ENCODE measurements around the gene COG5. TPM values are rescaled to one million over a fixed set of nuclear protein-coding genes. Genes with fewer than 3 reads are reported as not detected.

The COG5 gene
- polyA plus RNA-seq, 1 of the 3 experiments (the other 2 are of a cell fraction), result 21.2 TPM

DNA sequence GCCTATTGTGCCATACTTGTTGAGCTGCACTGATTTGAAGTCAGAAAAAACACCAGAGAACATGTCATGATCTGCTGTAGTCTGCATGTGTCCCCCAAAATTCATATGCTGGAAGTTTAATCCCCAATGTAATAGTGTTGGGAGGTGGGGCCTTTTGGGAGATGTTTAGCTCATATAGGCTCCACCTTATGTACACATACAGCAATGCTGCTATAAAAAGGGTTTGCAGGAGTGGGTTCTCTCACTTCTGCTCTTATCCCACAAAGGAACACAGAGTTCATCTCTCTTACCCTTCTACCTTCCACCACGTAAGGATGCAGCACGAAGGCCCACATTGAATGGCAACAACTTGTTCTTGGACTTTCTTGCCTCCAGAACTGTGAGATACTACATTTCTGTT, 70.8 kb downstream of the COG5 start:
- H3K36me3 ChIP-seq (replicated peaks in 1 of 2; ENCODE audit: control insufficient read depth in 1 of 2, insufficient read depth in 2 of 2, low read length in 1 of 2), result no peaks in the 10 kb centered on the region
- H3K4me3 ChIP-seq (ENCODE audit: low read depth in 2 of 2, low read length in 1 of 2), result no peak overlapping the region
- WGBS (ENCODE audit: low lambda C conversion rate), result 97% methylated on average over 2 of the region's 2 CpGs
- peaks cover 0 to 6% of the 10 kb centered on the region in 2 experiments; a peak in 1 of 4 replicates for H3K4me1 ChIP-seq (ENCODE audit: control insufficient read depth in 1 of 2, insufficient read depth in 2 of 2, low read depth in 1 of 2, low read length in 1 of 2)
- H3K27me3 ChIP-seq (ENCODE audit: insufficient read depth), result no peaks in the 10 kb centered on the region
- no peaks in the 10 kb centered on the region for H3F3A ChIP-seq (replicated peaks; ENCODE audit: insufficient read depth)
- H3K27ac ChIP-seq (ENCODE audit: low read depth in 2 of 2, low read length in 1 of 2), result no peak overlapping the region
- no peak overlapping the region for H3K4me2 ChIP-seq
- no peak overlapping the region for H3K9ac ChIP-seq
- H3K79me2 ChIP-seq (ENCODE audit: insufficient read depth), result peaks cover 46% of the 10 kb centered on the region
- no peaks in the 10 kb centered on the region for H3K9me2 ChIP-seq
- CTCF ChIA-PET, result interaction anchor here (1.1 to 2.7 kb wide), 4 partner anchors 9 to 29 kb away, joined by 3 to 10 read pairs (median 6); no protein-coding TSS in a partner anchor
- DNase-seq, result no peak
- no peak overlapping the region for H2AFZ ChIP-seq (ENCODE audit: low read depth)
- POLR2A ChIA-PET, result no interaction called here
- TF ChIP-seq FOXM1 (IDR thresholded peaks at IDR 0.05; ENCODE audit: low read depth), result no peak
- TF ChIP-seq RCOR1 (IDR thresholded peaks at IDR 0.05; ENCODE audit: low read length), result no peak
- no peak for TF ChIP-seq SMC3 (IDR thresholded peaks at IDR 0.05; ENCODE audit: low read depth, low read length)
- no peak for TF ChIP-seq RAD21 (IDR thresholded peaks at IDR 0.05; ENCODE audit: low read length)
- no peak for TF ChIP-seq TAF1 (IDR thresholded peaks at IDR 0.05; ENCODE audit: borderline replicate concordance, low read depth, low read length)
- no peak for TF ChIP-seq TCF12 (IDR thresholded peaks at IDR 0.05)
- TF ChIP-seq, protein P1, sequence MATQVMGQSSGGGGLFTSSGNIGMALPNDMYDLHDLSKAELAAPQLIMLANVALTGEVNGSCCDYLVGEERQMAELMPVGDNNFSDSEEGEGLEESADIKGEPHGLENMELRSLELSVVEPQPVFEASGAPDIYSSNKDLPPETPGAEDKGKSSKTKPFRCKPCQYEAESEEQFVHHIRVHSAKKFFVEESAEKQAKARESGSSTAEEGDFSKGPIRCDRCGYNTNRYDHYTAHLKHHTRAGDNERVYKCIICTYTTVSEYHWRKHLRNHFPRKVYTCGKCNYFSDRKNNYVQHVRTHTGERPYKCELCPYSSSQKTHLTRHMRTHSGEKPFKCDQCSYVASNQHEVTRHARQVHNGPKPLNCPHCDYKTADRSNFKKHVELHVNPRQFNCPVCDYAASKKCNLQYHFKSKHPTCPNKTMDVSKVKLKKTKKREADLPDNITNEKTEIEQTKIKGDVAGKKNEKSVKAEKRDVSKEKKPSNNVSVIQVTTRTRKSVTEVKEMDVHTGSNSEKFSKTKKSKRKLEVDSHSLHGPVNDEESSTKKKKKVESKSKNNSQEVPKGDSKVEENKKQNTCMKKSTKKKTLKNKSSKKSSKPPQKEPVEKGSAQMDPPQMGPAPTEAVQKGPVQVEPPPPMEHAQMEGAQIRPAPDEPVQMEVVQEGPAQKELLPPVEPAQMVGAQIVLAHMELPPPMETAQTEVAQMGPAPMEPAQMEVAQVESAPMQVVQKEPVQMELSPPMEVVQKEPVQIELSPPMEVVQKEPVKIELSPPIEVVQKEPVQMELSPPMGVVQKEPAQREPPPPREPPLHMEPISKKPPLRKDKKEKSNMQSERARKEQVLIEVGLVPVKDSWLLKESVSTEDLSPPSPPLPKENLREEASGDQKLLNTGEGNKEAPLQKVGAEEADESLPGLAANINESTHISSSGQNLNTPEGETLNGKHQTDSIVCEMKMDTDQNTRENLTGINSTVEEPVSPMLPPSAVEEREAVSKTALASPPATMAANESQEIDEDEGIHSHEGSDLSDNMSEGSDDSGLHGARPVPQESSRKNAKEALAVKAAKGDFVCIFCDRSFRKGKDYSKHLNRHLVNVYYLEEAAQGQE (IDR thresholded peaks at IDR 0.05; ENCODE audit: low read depth, low read length), result no peak
- TF ChIP-seq POLR2AphosphoS5 (IDR thresholded peaks at IDR 0.05; ENCODE audit: low read depth, low read length), result no peak
- TF ChIP-seq, protein P2, sequence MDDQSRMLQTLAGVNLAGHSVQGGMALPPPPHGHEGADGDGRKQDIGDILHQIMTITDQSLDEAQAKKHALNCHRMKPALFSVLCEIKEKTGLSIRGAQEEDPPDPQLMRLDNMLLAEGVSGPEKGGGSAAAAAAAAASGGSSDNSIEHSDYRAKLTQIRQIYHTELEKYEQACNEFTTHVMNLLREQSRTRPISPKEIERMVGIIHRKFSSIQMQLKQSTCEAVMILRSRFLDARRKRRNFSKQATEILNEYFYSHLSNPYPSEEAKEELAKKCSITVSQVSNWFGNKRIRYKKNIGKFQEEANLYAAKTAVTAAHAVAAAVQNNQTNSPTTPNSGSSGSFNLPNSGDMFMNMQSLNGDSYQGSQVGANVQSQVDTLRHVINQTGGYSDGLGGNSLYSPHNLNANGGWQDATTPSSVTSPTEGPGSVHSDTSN (IDR thresholded peaks at IDR 0.05), result no peak
- TF ChIP-seq MAX (IDR thresholded peaks at IDR 0.05; ENCODE audit: low read depth), result no peak
- TF ChIP-seq NFIC (IDR thresholded peaks at IDR 0.05; ENCODE audit: borderline replicate concordance), result no peak
- TF ChIP-seq USF1 (IDR thresholded peaks at IDR 0.05; ENCODE audit: borderline replicate concordance, low read depth), result no peak
- TF ChIP-seq, protein P3, sequence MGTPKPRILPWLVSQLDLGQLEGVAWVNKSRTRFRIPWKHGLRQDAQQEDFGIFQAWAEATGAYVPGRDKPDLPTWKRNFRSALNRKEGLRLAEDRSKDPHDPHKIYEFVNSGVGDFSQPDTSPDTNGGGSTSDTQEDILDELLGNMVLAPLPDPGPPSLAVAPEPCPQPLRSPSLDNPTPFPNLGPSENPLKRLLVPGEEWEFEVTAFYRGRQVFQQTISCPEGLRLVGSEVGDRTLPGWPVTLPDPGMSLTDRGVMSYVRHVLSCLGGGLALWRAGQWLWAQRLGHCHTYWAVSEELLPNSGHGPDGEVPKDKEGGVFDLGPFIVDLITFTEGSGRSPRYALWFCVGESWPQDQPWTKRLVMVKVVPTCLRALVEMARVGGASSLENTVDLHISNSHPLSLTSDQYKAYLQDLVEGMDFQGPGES (IDR thresholded peaks at IDR 0.05; ENCODE audit: low read depth, low read length), result no peak
- no peak for TF ChIP-seq EZH2phosphoT487 (IDR thresholded peaks at IDR 0.05; ENCODE audit: borderline replicate concordance, low read depth)
- TF ChIP-seq GABPA (IDR thresholded peaks at IDR 0.05; ENCODE audit: low read depth), result no peak
- no peak for TF ChIP-seq CTCF (IDR thresholded peaks at IDR 0.05)
- TF ChIP-seq GATA2 (CRISPR knock-in tag; IDR thresholded peaks at IDR 0.05), result no peak
- TF ChIP-seq JUND (IDR thresholded peaks at IDR 0.05), result no peak
- no peaks in the 10 kb centered on the region for H3K9me3 ChIP-seq
- no peaks in the 10 kb centered on the region for H4K20me1 ChIP-seq (ENCODE audit: insufficient read depth)

Measured in SK-N-SH (cell line).